Ectodermal cell (in vitro differentiated cells): ENCODE measurements around the gene GEMIN8. TPM values are rescaled to one million over a fixed set of nuclear protein-coding genes. Genes with fewer than 3 reads are reported as not detected.

Experiments
- H3K27ac ChIP-seq: 2 replicates; pipeline ENCODE4 v1.7.0; 2013; ENCODE audit warnings: mild to moderate bottlenecking, low read depth, low read length; ENCODE audit not compliant: insufficient read depth, poor library complexity, severe bottlenecking
- H3K27me3 ChIP-seq: 2 replicates; pipeline ENCODE4 v1.7.0; 2013; ENCODE audit warnings: mild to moderate bottlenecking, low read length; ENCODE audit not compliant: insufficient read depth, control insufficient read depth, poor library complexity, severe bottlenecking
- H3K36me3 ChIP-seq: one replicate; pipeline ENCODE4 v1.7.0; 2013; ENCODE audit warnings: low read length; ENCODE audit not compliant: control insufficient read depth, insufficient read depth
- H3K4me1 ChIP-seq: one replicate; pipeline ENCODE4 v1.7.0; 2013; ENCODE audit warnings: low read length; ENCODE audit not compliant: control insufficient read depth, insufficient read depth
- H3K4me3 ChIP-seq: 2 replicates; pipeline ENCODE4 v1.7.0; 2013; ENCODE audit warnings: low read depth, low read length, control low read depth; ENCODE audit not compliant: insufficient read depth
- H3K9me3 ChIP-seq: 2 replicates; pipeline ENCODE4 v1.7.0; 2013; ENCODE audit warnings: mild to moderate bottlenecking, low read length, moderate library complexity; ENCODE audit not compliant: control insufficient read depth
- WGBS, 2 experiments: methylation state at CpG; one replicate each; pipeline ENCODE4 v1.1.7; 2013; ENCODE audit warnings: missing lambda C conversion rate in 2 of 2; 5-methylcytosine and 5-hydroxymethylcytosine counted together
- polyA plus RNA-seq, 4 experiments: library from polyadenylated mRNA; stranded (reverse); fragments of 50-300 nt; gene quantifications; one replicate each; pipeline ENCODE4 v1.2.3, GENCODE V29; 2013

The GEMIN8 gene
- 20.2 TPM for polyA plus RNA-seq (2013, experiment 1 of 4)
- polyA plus RNA-seq (2013, experiment 2 of 4): 23.4 TPM
- 23.2 TPM for polyA plus RNA-seq (2013, experiment 3 of 4)
- 23.0 TPM for polyA plus RNA-seq (2013, experiment 4 of 4)

- H3K9me3 ChIP-seq: no peaks in the 10 kb centered on the region
Measured at GRCh38 chrX:14029425-14030173, at the start of gene GEMIN8. TSS of gene GEMIN8 (minus strand) at chrX:14029892. CDS start at chrX:14021478, 8,414 bp downstream.

GRCh38 chrX:14076639-14077038, 46.9 kb upstream of the GEMIN8 start:
- H3K9me3 ChIP-seq: no peaks in the 10 kb centered on the region
- H3K27me3 ChIP-seq: no peaks in the 10 kb centered on the region

More at GRCh38 chrX:14029425-14030173, at the start of gene GEMIN8:
- peaks cover 14% of the 10 kb centered on the region for H3K4me1 ChIP-seq
- no peaks in the 10 kb centered on the region for H3K27me3 ChIP-seq
- H3K27ac ChIP-seq: peak within 1 kb of the TSS; percentile 69
- 1% methylated on average over 67 of the region's 67 CpGs for WGBS, 2 experiments
- H3K4me3 ChIP-seq: peak within 1 kb of the TSS; percentile 51
- no peaks in the 10 kb centered on the region for H3K36me3 ChIP-seq

GRCh38 chrX:14073556-14073955, 43.9 kb upstream of the GEMIN8 start:
- Histone ChIP-seq H3K27me3 (no peaks in the 10 kb centered on the region), H3K4me1 (no peaks in the 10 kb centered on the region), H3K9me3 (no peaks in the 10 kb centered on the region), H3K36me3 (no peaks in the 10 kb centered on the region), H3K27ac (no peak overlapping the region), H3K4me3 (no peak overlapping the region)

More at GRCh38 chrX:14076639-14077038, 46.9 kb upstream of the GEMIN8 start:
- H3K4me1 ChIP-seq: no peaks in the 10 kb centered on the region
- H3K4me3 ChIP-seq: no peak overlapping the region
- no peak overlapping the region for H3K27ac ChIP-seq
- H3K36me3 ChIP-seq: no peaks in the 10 kb centered on the region

- Histone ChIP-seq H3K27ac (no peak overlapping the region), H3K27me3 (no peaks in the 10 kb centered on the region), H3K4me1 (no peaks in the 10 kb centered on the region), H3K36me3 (no peaks in the 10 kb centered on the region), H3K4me3 (no peak overlapping the region), H3K9me3 (no peaks in the 10 kb centered on the region)
- WGBS, 2 experiments: 83 to 87% methylated on average over 1 of the region's 1 CpG
Measured at GRCh38 chrX:14073071-14073470, 43.4 kb upstream of the GEMIN8 start.

GRCh38 chrX:14065800-14066199, 36.1 kb upstream of the GEMIN8 start:
- H3K36me3 ChIP-seq: no peaks in the 10 kb centered on the region
- no peaks in the 10 kb centered on the region for H3K9me3 ChIP-seq
- no peaks in the 10 kb centered on the region for H3K4me1 ChIP-seq
- no peak overlapping the region for H3K27ac ChIP-seq
- 95% methylated on average over 21 of the region's 21 CpGs for WGBS, 2 experiments
- no peaks in the 10 kb centered on the region for H3K27me3 ChIP-seq
- no peak overlapping the region for H3K4me3 ChIP-seq

- no peaks in the 10 kb centered on the region for H3K4me1 ChIP-seq
- H3K27ac ChIP-seq: no peak overlapping the region
- H3K4me3 ChIP-seq: no peak overlapping the region
- H3K27me3 ChIP-seq: no peaks in the 10 kb centered on the region
- WGBS, 2 experiments: 84 to 88% methylated on average over 17 to 19 of the region's 19 CpGs
- H3K36me3 ChIP-seq: no peaks in the 10 kb centered on the region
- no peaks in the 10 kb centered on the region for H3K9me3 ChIP-seq
Measured at GRCh38 chrX:14064626-14065432, 35.1 kb upstream of the GEMIN8 start.

GRCh38 chrX:14062524-14062923, 32.8 kb upstream of the GEMIN8 start:
- H3K4me1 ChIP-seq: no peaks in the 10 kb centered on the region
- WGBS, 2 experiments: no CpG with 5 or more reads among the region's 1 CpG
- H3K27me3 ChIP-seq: no peaks in the 10 kb centered on the region
- no peak overlapping the region for H3K4me3 ChIP-seq
- no peak overlapping the region for H3K27ac ChIP-seq
- no peaks in the 10 kb centered on the region for H3K36me3 ChIP-seq
- no peaks in the 10 kb centered on the region for H3K9me3 ChIP-seq

- no peaks in the 10 kb centered on the region for H3K27me3 ChIP-seq
- no peak overlapping the region for H3K4me3 ChIP-seq
- H3K27ac ChIP-seq: no peak overlapping the region
- 86% methylated on average over 1 of the region's 1 CpG; no CpG with 5 or more reads in 1 of the 2 experiments for WGBS, 2 experiments
- no peaks in the 10 kb centered on the region for H3K4me1 ChIP-seq
- H3K9me3 ChIP-seq: no peaks in the 10 kb centered on the region
- no peaks in the 10 kb centered on the region for H3K36me3 ChIP-seq
Measured at GRCh38 chrX:14056206-14056605, 26.5 kb upstream of the GEMIN8 start.

- no peak overlapping the region for H3K27ac ChIP-seq
- 93 to 94% methylated on average over 4 of the region's 5 CpGs for WGBS, 2 experiments
- no peaks in the 10 kb centered on the region for H3K9me3 ChIP-seq
- no peaks in the 10 kb centered on the region for H3K4me1 ChIP-seq
- no peak overlapping the region for H3K4me3 ChIP-seq
- H3K36me3 ChIP-seq: no peaks in the 10 kb centered on the region
- no peaks in the 10 kb centered on the region for H3K27me3 ChIP-seq
Measured at GRCh38 chrX:14051416-14051815, 21.7 kb upstream of the GEMIN8 start.

- Histone ChIP-seq H3K4me1 (no peaks in the 10 kb centered on the region), H3K9me3 (no peaks in the 10 kb centered on the region), H3K4me3 (no peak overlapping the region), H3K27ac (no peak overlapping the region), H3K27me3 (no peaks in the 10 kb centered on the region), H3K36me3 (no peaks in the 10 kb centered on the region)
- 33 to 47% methylated on average over 1 of the region's 1 CpG for WGBS, 2 experiments
Measured at GRCh38 chrX:14050709-14051108, 21.0 kb upstream of the GEMIN8 start.
